Measurements from ENCODE around the gene THAP3.

The THAP3 gene

GRCh38 chr1:6624710-6625583 lies at the start of gene THAP3:
THAP3 (plus strand) TSS chr1:6624868; CDS start chr1:6625219, 351 bp downstream.
- Histone ChIP-seq H3K27ac (ENCODE audit: low read length) (peak within 1 kb of the TSS; percentile 56; the same call in 1 of the 2 replicates), H3K9ac (ENCODE audit: low read length) (peak within 1 kb of the TSS; percentile 66), H2AFZ (ENCODE audit: low read length) (peak within 1 kb of the TSS; percentile 55), H3K9me3 (replicated peaks; ENCODE audit: insufficient read depth, low read length) (no peaks in the 10 kb centered on the region), H4K20me1 (ENCODE audit: insufficient read depth, low read length) (no peaks in the 10 kb centered on the region), H3K79me2 (ENCODE audit: low read length) (peaks cover 61% of the 10 kb centered on the region), H3K4me1 (ENCODE audit: low read length) (peaks cover 12% of the 10 kb centered on the region; the same call in 1 of the 2 replicates), H3K4me2 (ENCODE audit: low read depth, low read length) (peak within 1 kb of the TSS; percentile 81), H3K36me3 (replicated peaks; ENCODE audit: insufficient read depth, low read length) (no peaks in the 10 kb centered on the region; the same call in 1 of the 2 replicates), H3K27me3 (replicated peaks; ENCODE audit: insufficient read depth, low read length) (no peaks in the 10 kb centered on the region), H3K4me3 (ENCODE audit: low read length) (peak within 1 kb of the TSS; percentile 73), H3F3A (ENCODE audit: insufficient read depth, low read length) (peaks cover 14% of the 10 kb centered on the region), H3K9me2 (replicated peaks; ENCODE audit: insufficient read depth, low read length) (no peaks in the 10 kb centered on the region)
- DNase-seq: peak; percentile 85
- peak; percentile 44 for TF ChIP-seq CTCF (IDR thresholded peaks at IDR 0.05; ENCODE audit: low read length)
- no peak for TF ChIP-seq EZH2phosphoT487 (IDR thresholded peaks at IDR 0.05; ENCODE audit: low read length)

GRCh38 chr1:6577831-6578525 lies 46.7 kb upstream of the THAP3 start:
- Histone ChIP-seq H3K4me1 (ENCODE audit: low read length) (peaks cover 14% of the 10 kb centered on the region), H3K9ac (ENCODE audit: low read length) (no peak overlapping the region), H2AFZ (ENCODE audit: low read length) (no peak overlapping the region), H3K9me3 (replicated peaks; ENCODE audit: insufficient read depth, low read length) (no peaks in the 10 kb centered on the region), H3K4me3 (ENCODE audit: low read length) (no peak overlapping the region), H3K27ac (ENCODE audit: low read length) (no peak overlapping the region), H3F3A (ENCODE audit: insufficient read depth, low read length) (no peaks in the 10 kb centered on the region), H3K36me3 (replicated peaks; ENCODE audit: insufficient read depth, low read length) (no peaks in the 10 kb centered on the region), H3K79me2 (ENCODE audit: low read length) (peaks cover 21% of the 10 kb centered on the region), H3K4me2 (ENCODE audit: low read depth, low read length) (no peak overlapping the region), H3K27me3 (replicated peaks; ENCODE audit: insufficient read depth, low read length) (peaks cover 1% of the 10 kb centered on the region), H4K20me1 (ENCODE audit: insufficient read depth, low read length) (no peaks in the 10 kb centered on the region), H3K9me2 (replicated peaks; ENCODE audit: insufficient read depth, low read length) (no peaks in the 10 kb centered on the region)
- TF ChIP-seq EZH2 (optimal IDR thresholded peaks at IDR 0.05; ENCODE audit: low read depth, low read length): no peak
- TF ChIP-seq CTCF (IDR thresholded peaks at IDR 0.05; ENCODE audit: low read length): no peak
- no peak for TF ChIP-seq EZH2phosphoT487 (IDR thresholded peaks at IDR 0.05; ENCODE audit: low read length)
- DNase-seq: no peak

- no peak for DNase-seq
- peak overlapping the region; percentile 83 for H2AFZ ChIP-seq (ENCODE audit: low read length)
- peaks cover 21% of the 10 kb centered on the region for H3K79me2 ChIP-seq (ENCODE audit: low read length)
- no peak overlapping the region for H3K9ac ChIP-seq (ENCODE audit: low read length)
- H3K9me2 ChIP-seq (replicated peaks; ENCODE audit: insufficient read depth, low read length): no peaks in the 10 kb centered on the region
- no peak overlapping the region for H3K4me3 ChIP-seq (ENCODE audit: low read length)
- no peaks in the 10 kb centered on the region for H3F3A ChIP-seq (ENCODE audit: insufficient read depth, low read length)
- H3K4me1 ChIP-seq (ENCODE audit: low read length): peaks cover 14% of the 10 kb centered on the region
- peak overlapping the region; percentile 87; the same call in 1 of the 2 replicates for H3K4me2 ChIP-seq (ENCODE audit: low read depth, low read length)
- no peaks in the 10 kb centered on the region; the same call in 1 of the 2 replicates for H3K27me3 ChIP-seq (replicated peaks; ENCODE audit: insufficient read depth, low read length)
- H3K27ac ChIP-seq (ENCODE audit: low read length): no peak overlapping the region
- H3K36me3 ChIP-seq (replicated peaks; ENCODE audit: insufficient read depth, low read length): no peaks in the 10 kb centered on the region
- no peaks in the 10 kb centered on the region for H3K9me3 ChIP-seq (replicated peaks; ENCODE audit: insufficient read depth, low read length)
- TF ChIP-seq CTCF (IDR thresholded peaks at IDR 0.05; ENCODE audit: low read length): no peak
- TF ChIP-seq EZH2phosphoT487 (IDR thresholded peaks at IDR 0.05; ENCODE audit: low read length): no peak
- TF ChIP-seq EZH2 (optimal IDR thresholded peaks at IDR 0.05; ENCODE audit: low read depth, low read length): no peak
- H4K20me1 ChIP-seq (ENCODE audit: insufficient read depth, low read length): no peaks in the 10 kb centered on the region
These were observed 45.9 kb upstream of the THAP3 start for GRCh38 chr1:6578624-6579373.
